HepG2 (cell line): ENCODE data around the gene FAM222A. TPM values are rescaled to one million over a fixed set of nuclear protein-coding genes. Genes with fewer than 3 reads are reported as not detected.
A peak's percentile ranks its signal among the peaks of the same experiment; 100 is the strongest.

Experiments used
- CHD4 ChIP-seq: fragments of 200-600 bp; sonication (generic); IDR thresholded peaks from 2 replicates; pipeline ENCODE4 v1.7.0; 2017; ENCODE audit warnings: mild to moderate bottlenecking, low read length, borderline replicate concordance
- ELF3 ChIP-seq: IDR thresholded peaks from 2 replicates; pipeline ENCODE4 v1.6.1; 2016; ENCODE audit warnings: missing genetic modification reagents, missing compliant biosample characterization
- HCFC1 ChIP-seq: fragments of 150-350 bp; IDR thresholded peaks from 2 replicates; pipeline ENCODE4 v1.6.1; 2014; ENCODE audit warnings: low read depth, low read length
- IRF2 ChIP-seq: IDR thresholded peaks from 2 replicates; pipeline ENCODE4 v1.6.1; 2018; ENCODE audit warnings: missing genetic modification reagents, missing compliant biosample characterization
- NONO ChIP-seq, 2 experiments: fragments of 450-650 bp in 1 of 2; sonication (generic) in 1 of 2; formaldehyde crosslinking in 1 of 2; IDR thresholded peaks in 1 of 2; conservative IDR thresholded peaks in 1 of 2; 2 replicates each; pipeline versions ENCODE4 v1.6.1 to v1.8.0; 2017 to 2022; ENCODE audit warnings: mild to moderate bottlenecking in 1 of 2, missing genetic modification reagents in 1 of 2, moderate library complexity in 1 of 2
- RFX5 ChIP-seq: IDR thresholded peaks from 2 replicates; pipeline ENCODE4 v1.6.1; 2011; ENCODE audit warnings: low read depth, low read length, improper control_type of control experiment
- SIN3B ChIP-seq: fragments of 150-350 bp; IDR thresholded peaks from 2 replicates; pipeline ENCODE4 v1.6.1; 2014; ENCODE audit warnings: low read length
- SOX13 ChIP-seq, 3 experiments: fragments of 450-650 bp in 1 of 3; sonication (generic) in 1 of 3; formaldehyde crosslinking in 1 of 3; IDR thresholded peaks in 2 of 3; conservative IDR thresholded peaks in 1 of 3; 2 replicates each; pipeline versions ENCODE4 v1.5.0 to v1.6.1; 2016 to 2020; ENCODE audit warnings: antibody characterized with exemption in 1 of 3, mild to moderate bottlenecking in 1 of 3, missing compliant biosample characterization in 1 of 3, missing genetic modification reagents in 1 of 3, moderate library complexity in 1 of 3
- SOX5 ChIP-seq: IDR thresholded peaks from 2 replicates; pipeline ENCODE4 v1.6.1; 2016; ENCODE audit warnings: borderline replicate concordance
- SOX6 ChIP-seq, 2 experiments: fragments of 450-650 bp in 1 of 2; sonication (generic) in 1 of 2; formaldehyde crosslinking in 1 of 2; IDR thresholded peaks; 2 replicates each; pipeline versions ENCODE4 v1.4.0 to v1.6.1; 2017 to 2020; ENCODE audit warnings: antibody characterized with exemption in 1 of 2, mild to moderate bottlenecking in 1 of 2, missing genetic modification reagents in 1 of 2
- TBX2 ChIP-seq: sonication (generic); formaldehyde crosslinking; IDR thresholded peaks from 2 replicates; pipeline ENCODE4 v1.5.0; 2020; ENCODE audit warnings: missing genetic modification reagents, mild to moderate bottlenecking, borderline replicate concordance
- TEAD3 ChIP-seq: optimal IDR thresholded peaks from 2 replicates; pipeline ENCODE3; 2016; ENCODE audit warnings: borderline replicate concordance
- ZFP62 ChIP-seq: sonication (generic); formaldehyde crosslinking; IDR thresholded peaks from 2 replicates; pipeline ENCODE4 v1.4.0; 2020; ENCODE audit warnings: missing genetic modification reagents
- ZNF263 ChIP-seq: sonication (generic); formaldehyde crosslinking; IDR thresholded peaks from 2 replicates; pipeline ENCODE4 v1.4.0; 2020; ENCODE audit warnings: missing genetic modification reagents
- ZNF296 ChIP-seq: sonication (generic); formaldehyde crosslinking; conservative IDR thresholded peaks from 2 replicates; pipeline ENCODE4 v1.5.0; 2020; ENCODE audit warnings: mild to moderate bottlenecking, missing genetic modification reagents
- ZNF333 ChIP-seq: sonication (generic); formaldehyde crosslinking; IDR thresholded peaks from 2 replicates; pipeline ENCODE4 v1.4.0; 2020; ENCODE audit warnings: mild to moderate bottlenecking, missing genetic modification reagents, borderline replicate concordance
- ZSCAN12 ChIP-seq: sonication (generic); formaldehyde crosslinking; IDR thresholded peaks from 2 replicates; pipeline ENCODE4 v1.9.0; 2021; ENCODE audit warnings: mild to moderate bottlenecking, missing genetic modification reagents
- polyA plus RNA-seq, 8 experiments: library from polyadenylated mRNA; depleted of rRNA in 3 of 8; stranded (reverse) in 7 of 8; unstranded in 1 of 8; fragments of >200 nt; fragmentation: Illumina TruSeq in 4 of 8; extraction: Trizol in 4 of 8; gene quantifications; 2 replicates each; pipeline versions ENCODE4 v1.2.1 to v1.2.3, GENCODE V29; 2011 to 2016; ENCODE audit warnings: low read depth in 4 of 8, missing spikeins in 1 of 8, mixed read lengths in 1 of 8; ENCODE audit not compliant: insufficient read depth in 1 of 8
- total RNA-seq, 5 experiments: library from RNA; depleted of rRNA; stranded (reverse); fragments of >200 nt; fragmentation: Illumina TruSeq; extraction: Trizol; gene quantifications; 2 replicates each; pipeline ENCODE4 v1.2.3, GENCODE V29; 2016; ENCODE audit warnings: low read depth in 1 of 5
- TF ChIP-seq, protein P1 (sequence below): IDR thresholded peaks from 2 replicates; pipeline ENCODE4 v1.6.1; 2016; ENCODE audit warnings: mild to moderate bottlenecking
- TF ChIP-seq, protein P2 (sequence below): sonication (generic); formaldehyde crosslinking; IDR thresholded peaks from 2 replicates; pipeline ENCODE4 v1.4.0; 2020; ENCODE audit warnings: missing genetic modification reagents
- TF ChIP-seq, protein P3 (sequence below): sonication (generic); formaldehyde crosslinking; IDR thresholded peaks from 2 replicates; pipeline ENCODE4 v1.5.1; 2020; ENCODE audit warnings: missing genetic modification reagents, mild to moderate bottlenecking, borderline replicate concordance
- TF ChIP-seq, protein P4 (sequence below): fragments of 450-650 bp; IDR thresholded peaks from 2 replicates; pipeline ENCODE4 v1.6.1; 2016
- TF ChIP-seq, protein P5 (sequence below): sonication (generic); formaldehyde crosslinking; IDR thresholded peaks from 2 replicates; pipeline ENCODE4 v1.8.1; 2023; ENCODE audit warnings: mild to moderate bottlenecking, moderate library complexity, missing genetic modification reagents

Gene FAM222A
- total and polyA plus RNA-seq, 2 of the 13 experiments (the other 11 are each of a cell fraction or from before 2014, with no cell fraction given) = 2.7 to 9.6 TPM

DNA sequence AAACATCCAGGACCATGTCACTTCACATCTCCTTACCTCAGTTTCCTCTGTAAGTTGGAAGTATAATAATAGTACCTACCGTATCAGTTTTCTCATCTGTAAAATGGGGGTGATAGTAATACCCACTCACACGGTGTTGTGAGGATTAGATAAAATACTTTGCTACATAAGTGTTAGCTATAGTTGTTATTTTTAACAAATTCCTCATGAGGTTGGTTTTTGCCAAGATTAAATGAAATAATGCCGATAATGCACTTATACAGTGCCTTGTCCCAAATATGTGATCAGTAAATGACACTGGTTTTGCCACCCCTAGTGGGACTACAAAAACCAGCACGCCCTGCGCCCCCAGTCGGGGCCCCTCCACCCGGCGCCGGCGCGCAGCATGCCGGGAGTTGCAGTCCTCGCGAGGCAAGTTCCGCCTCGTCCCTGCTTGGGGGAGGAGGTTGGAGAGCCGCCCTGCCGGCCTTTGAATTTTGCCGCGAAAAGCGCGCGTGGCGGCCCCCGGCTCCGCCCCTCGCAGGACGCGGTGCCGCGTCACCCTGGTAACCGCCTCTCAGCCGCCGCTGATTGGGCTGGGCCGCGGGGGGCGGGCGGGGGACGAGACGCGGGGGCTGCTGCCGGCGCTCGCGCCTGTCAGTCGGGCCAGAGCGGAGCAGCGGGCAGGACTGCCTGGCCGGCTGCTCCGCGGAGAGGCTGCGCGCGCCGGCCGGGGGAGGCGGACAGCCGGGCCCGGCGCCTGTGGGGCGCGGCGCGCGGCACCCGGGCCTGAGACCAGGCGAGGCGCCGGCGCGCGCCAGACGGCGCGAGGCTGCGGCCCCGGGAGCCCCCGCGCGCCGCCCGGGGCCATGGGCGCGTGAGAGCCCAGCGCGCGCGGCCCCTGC is at the start of gene FAM222A (continued):
- TF ChIP-seq, protein P1, sequence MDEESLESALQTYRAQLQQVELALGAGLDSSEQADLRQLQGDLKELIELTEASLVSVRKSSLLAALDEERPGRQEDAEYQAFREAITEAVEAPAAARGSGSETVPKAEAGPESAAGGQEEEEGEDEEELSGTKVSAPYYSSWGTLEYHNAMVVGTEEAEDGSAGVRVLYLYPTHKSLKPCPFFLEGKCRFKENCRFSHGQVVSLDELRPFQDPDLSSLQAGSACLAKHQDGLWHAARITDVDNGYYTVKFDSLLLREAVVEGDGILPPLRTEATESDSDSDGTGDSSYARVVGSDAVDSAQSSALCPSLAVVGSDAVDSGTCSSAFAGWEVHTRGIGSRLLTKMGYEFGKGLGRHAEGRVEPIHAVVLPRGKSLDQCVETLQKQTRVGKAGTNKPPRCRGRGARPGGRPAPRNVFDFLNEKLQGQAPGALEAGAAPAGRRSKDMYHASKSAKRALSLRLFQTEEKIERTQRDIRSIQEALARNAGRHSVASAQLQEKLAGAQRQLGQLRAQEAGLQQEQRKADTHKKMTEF (CRISPR knock-in tag) = 0 out of 2 replicates have a peak, but pooled peaks have one; percentile 52
- TF ChIP-seq ZNF263 (CRISPR knock-in tag) (peak; percentile 30; the same call in 1 of the 2 replicates), TEAD3 (peak; percentile 52), CHD4 (peak; percentile 78; the same call in 1 of the 2 replicates), RFX5 (peak; percentile 47; the same call in 1 of the 2 replicates), HCFC1 (peak; percentile 97), IRF2 (peak; percentile 69), ZNF296 (CRISPR knock-in tag) (no peak), TBX2 (CRISPR knock-in tag) (peak; percentile 42; the same call in 1 of the 2 replicates), SIN3B (peak; percentile 81; the same call in 1 of the 2 replicates), ZFP62 (0 out of 2 replicates have a peak, but pooled peaks have one; percentile 69), SOX13 (IDR thresholded peaks at IDR 0.05) (no peak), SOX13 (CRISPR knock-in tag; conservative IDR thresholded peaks at IDR 0.05 in 1 of 2, IDR thresholded peaks at IDR 0.05 in 1 of 2) (peak in 1 of 2 experiments; percentile 18; a peak in 1 of 4 replicates), SOX6 (IDR thresholded peaks at IDR 0.05) (no peak), SOX6 (CRISPR knock-in tag; IDR thresholded peaks at IDR 0.05) (0 out of 2 replicates have a peak, but pooled peaks have one; percentile 24), NONO (IDR thresholded peaks at IDR 0.05) (no peak), NONO (CRISPR knock-in tag; conservative IDR thresholded peaks at IDR 0.05) (peak; percentile 47; the same call in 1 of the 2 replicates), ELF3 (peak; percentile 83), ZSCAN12 (CRISPR knock-in tag) (no peak), SOX5 (CRISPR knock-in tag) (0 out of 2 replicates have a peak, but pooled peaks have one; percentile 23), ZNF333 (CRISPR knock-in tag) (no peak)
- TF ChIP-seq, protein P2, sequence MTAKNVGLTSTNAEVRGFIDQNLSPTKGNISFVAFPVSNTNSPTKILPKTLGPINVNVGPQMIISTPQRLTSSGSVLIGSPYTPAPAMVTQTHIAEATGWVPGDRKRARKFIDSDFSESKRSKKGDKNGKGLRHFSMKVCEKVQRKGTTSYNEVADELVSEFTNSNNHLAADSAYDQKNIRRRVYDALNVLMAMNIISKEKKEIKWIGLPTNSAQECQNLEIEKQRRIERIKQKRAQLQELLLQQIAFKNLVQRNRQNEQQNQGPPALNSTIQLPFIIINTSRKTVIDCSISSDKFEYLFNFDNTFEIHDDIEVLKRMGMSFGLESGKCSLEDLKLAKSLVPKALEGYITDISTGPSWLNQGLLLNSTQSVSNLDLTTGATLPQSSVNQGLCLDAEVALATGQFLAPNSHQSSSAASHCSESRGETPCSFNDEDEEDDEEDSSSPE (CRISPR knock-in tag) = peak; percentile 98
- TF ChIP-seq, protein P3, sequence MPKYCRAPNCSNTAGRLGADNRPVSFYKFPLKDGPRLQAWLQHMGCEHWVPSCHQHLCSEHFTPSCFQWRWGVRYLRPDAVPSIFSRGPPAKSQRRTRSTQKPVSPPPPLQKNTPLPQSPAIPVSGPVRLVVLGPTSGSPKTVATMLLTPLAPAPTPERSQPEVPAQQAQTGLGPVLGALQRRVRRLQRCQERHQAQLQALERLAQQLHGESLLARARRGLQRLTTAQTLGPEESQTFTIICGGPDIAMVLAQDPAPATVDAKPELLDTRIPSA = no peak; the same call in 1 of the 2 replicates
- TF ChIP-seq, protein P4, sequence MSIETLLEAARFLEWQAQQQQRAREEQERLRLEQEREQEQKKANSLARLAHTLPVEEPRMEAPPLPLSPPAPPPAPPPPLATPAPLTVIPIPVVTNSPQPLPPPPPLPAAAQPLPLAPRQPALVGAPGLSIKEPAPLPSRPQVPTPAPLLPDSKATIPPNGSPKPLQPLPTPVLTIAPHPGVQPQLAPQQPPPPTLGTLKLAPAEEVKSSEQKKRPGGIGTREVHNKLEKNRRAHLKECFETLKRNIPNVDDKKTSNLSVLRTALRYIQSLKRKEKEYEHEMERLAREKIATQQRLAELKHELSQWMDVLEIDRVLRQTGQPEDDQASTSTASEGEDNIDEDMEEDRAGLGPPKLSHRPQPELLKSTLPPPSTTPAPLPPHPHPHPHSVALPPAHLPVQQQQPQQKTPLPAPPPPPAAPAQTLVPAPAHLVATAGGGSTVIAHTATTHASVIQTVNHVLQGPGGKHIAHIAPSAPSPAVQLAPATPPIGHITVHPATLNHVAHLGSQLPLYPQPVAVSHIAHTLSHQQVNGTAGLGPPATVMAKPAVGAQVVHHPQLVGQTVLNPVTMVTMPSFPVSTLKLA = peak; percentile 93
- TF ChIP-seq, protein P5, sequence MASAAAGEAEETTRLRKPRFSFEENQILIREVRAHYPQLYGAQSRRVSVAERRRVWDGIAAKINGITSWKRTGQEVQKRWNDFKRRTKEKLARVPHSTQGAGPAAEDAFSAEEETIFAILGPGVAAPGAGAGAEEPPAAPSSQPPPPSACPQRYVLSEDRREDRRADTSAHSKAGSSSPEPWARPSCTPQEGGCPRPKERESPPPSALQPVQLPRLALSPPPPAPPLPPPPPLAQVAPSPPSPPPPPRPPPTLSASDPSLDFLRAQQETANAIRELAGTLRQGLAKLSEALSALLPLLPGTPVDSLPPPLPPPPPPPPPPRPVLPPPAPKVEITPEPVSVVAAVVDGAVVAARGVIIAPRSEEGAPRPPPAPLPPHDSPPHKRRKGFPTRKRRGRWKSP (CRISPR knock-in tag) = peak; percentile 63; the same call in 1 of the 2 replicates
